Subcutaneous adipose tissue (tissue), 4 donors: ENCODE measurements around the gene CUBN. TPM values are rescaled to one million over a fixed set of nuclear protein-coding genes. Genes with fewer than 3 reads are reported as not detected.

Source experiments
- CTCF ChIP-seq: fragments of 450-650 bp; IDR thresholded peaks from one replicate; pipeline ENCODE4 v1.5.1; 2016; ENCODE audit warnings: low read depth, mild to moderate bottlenecking, control low read depth, antibody characterized with exemption, moderate library complexity
- total RNA-seq, 4 donors: library from RNA; depleted of rRNA; stranded (reverse); fragments of >200 nt; gene quantifications; one replicate each; pipeline ENCODE4 v1.1.0, GENCODE V29; 2016

CUBN gene
- total RNA-seq, 4 donors from 2014 or later = 1.9 to 6.6 (median 4.8) TPM

GRCh38 chr10:16828701-16829175, 300.9 kb downstream of the CUBN start:
- no peak for TF ChIP-seq CTCF

- no peak for TF ChIP-seq CTCF
Measured at GRCh38 chr10:16828114-16828568, 301.5 kb downstream of the CUBN start.

- TF ChIP-seq CTCF = no peak
Measured at GRCh38 chr10:16822726-16823360, 306.8 kb downstream of the CUBN start.

- no peak for TF ChIP-seq CTCF
Measured at GRCh38 chr10:16822027-16822426, 307.6 kb downstream of the CUBN start.

- no peak for TF ChIP-seq CTCF
Measured at GRCh38 chr10:16820421-16820820, 309.2 kb downstream of the CUBN start.

GRCh38 chr10:16820018-16820417, 309.6 kb downstream of the CUBN start:
- TF ChIP-seq CTCF = no peak

GRCh38 chr10:16819436-16819835, 310.2 kb downstream of the CUBN start:
- TF ChIP-seq CTCF = no peak
